GM23338 (cell line): ENCODE measurements around the gene TAAR2. TPM values are rescaled to one million over a fixed set of nuclear protein-coding genes. Genes with fewer than 3 reads are reported as not detected.

Experiments used
- ATAC-seq: fragments of 200-7000 bp; cut with Tn5 transposase; 3 replicates; pipeline ENCODE4 v1.9.1; 2020
- DNase-seq: peaks from one replicate; pipeline ENCODE4 v3.0.0-alpha.2; 2015; ENCODE audit warnings: low spot score
- H2AFZ ChIP-seq: fragments of 200-600 bp; sonication (generic); 2 replicates; pipeline ENCODE4 v1.8.0; 2016; ENCODE audit warnings: antibody characterized with exemption, mild to moderate bottlenecking, moderate library complexity
- H3F3A ChIP-seq: fragments of 200-600 bp; sonication (generic); replicated peaks from 2 replicates; pipeline ENCODE4 v1.8.0; 2017; ENCODE audit warnings: antibody characterized with exemption, mixed run types, low read depth
- H3K27ac ChIP-seq: fragments of 200-600 bp; sonication (generic); 2 replicates; pipeline ENCODE4 v1.6.1; 2016; ENCODE audit warnings: low read depth
- H3K27me3 ChIP-seq: fragments of 200-600 bp; sonication (generic); 2 replicates; pipeline ENCODE4 v1.8.0; 2016; ENCODE audit warnings: mild to moderate bottlenecking, mixed run types, moderate library complexity; ENCODE audit not compliant: insufficient read depth
- H3K36me3 ChIP-seq: fragments of 200-600 bp; sonication (generic); 2 replicates; pipeline ENCODE4 v1.8.0; 2016; ENCODE audit warnings: mild to moderate bottlenecking; ENCODE audit not compliant: insufficient read depth
- H3K4me1 ChIP-seq: fragments of 200-600 bp; sonication (generic); 2 replicates; pipeline ENCODE4 v1.8.0; 2016; ENCODE audit warnings: mild to moderate bottlenecking, moderate library complexity; ENCODE audit not compliant: insufficient read depth
- H3K4me2 ChIP-seq: fragments of 200-600 bp; sonication (generic); 2 replicates; pipeline ENCODE4 v1.7.1; 2017; ENCODE audit warnings: mixed run types
- H3K4me3 ChIP-seq: fragments of 200-600 bp; sonication (generic); 2 replicates; pipeline ENCODE4 v1.6.1; 2016; ENCODE audit warnings: mixed run types
- H3K79me2 ChIP-seq: fragments of 200-600 bp; sonication (generic); replicated peaks from 2 replicates; pipeline ENCODE4 v1.8.0; 2017; ENCODE audit warnings: mild to moderate bottlenecking; ENCODE audit not compliant: insufficient read depth
- H3K9me2 ChIP-seq: fragments of 200-600 bp; sonication (generic); 2 replicates; pipeline ENCODE4 v1.8.0; 2017; ENCODE audit not compliant: insufficient read depth
- H4K20me1 ChIP-seq: fragments of 200-600 bp; sonication (generic); replicated peaks from 2 replicates; pipeline ENCODE4 v1.8.0; 2017; ENCODE audit warnings: mild to moderate bottlenecking; ENCODE audit not compliant: insufficient read depth
- H3K27ac Mint-ChIP-seq: 2 replicates; pipeline ENCODE4 v1.8.0; 2020; ENCODE audit warnings: inconsistent platforms, mild to moderate bottlenecking, moderate library complexity, mixed read lengths
- H3K27me3 Mint-ChIP-seq: 3 replicates; pipeline ENCODE4 v1.8.0; 2022; ENCODE audit warnings: low read depth, mild to moderate bottlenecking, moderate library complexity, mixed read lengths, inconsistent platforms; ENCODE audit not compliant: insufficient read depth, poor library complexity
- H3K36me3 Mint-ChIP-seq: 3 replicates; pipeline ENCODE4 v1.8.0; 2021; ENCODE audit warnings: low read depth, mild to moderate bottlenecking, inconsistent platforms, moderate library complexity, mixed read lengths
- H3K4me1 Mint-ChIP-seq: 3 replicates; pipeline ENCODE4 v1.8.0; 2020; ENCODE audit warnings: mild to moderate bottlenecking, inconsistent platforms, mixed read lengths
- H3K4me3 Mint-ChIP-seq: 3 replicates; pipeline ENCODE4 v1.8.0; 2021; ENCODE audit warnings: moderate library complexity, mild to moderate bottlenecking, inconsistent platforms, mixed read lengths
- H3K9me3 Mint-ChIP-seq: 3 replicates; pipeline ENCODE4 v1.8.0; 2020; ENCODE audit warnings: moderate library complexity, mild to moderate bottlenecking, inconsistent platforms, mixed read lengths
- CTCF ChIP-seq, 2 experiments: fragments of 200-600 bp in 1 of 2; sonication (generic) in 1 of 2; conservative IDR thresholded peaks; 2 replicates each; pipeline versions ENCODE4 v1.5.1 to v1.6.1; 2016 to 2017; ENCODE audit warnings: antibody characterized with exemption in 2 of 2, low read depth in 2 of 2, mild to moderate bottlenecking in 2 of 2, moderate library complexity in 1 of 2
- ETS1 ChIP-seq: IDR thresholded peaks from 2 replicates; pipeline ENCODE4 v1.6.1; 2016; ENCODE audit warnings: antibody characterized with exemption
- EZH2phosphoT487 ChIP-seq: fragments of 200-600 bp; sonication (generic); IDR thresholded peaks from one replicate; pipeline ENCODE4 v1.8.1; 2018; ENCODE audit warnings: antibody characterized with exemption; ENCODE audit not compliant: unreplicated experiment
- NANOG ChIP-seq: IDR thresholded peaks from 2 replicates; pipeline ENCODE4 v1.6.1; 2016; ENCODE audit warnings: antibody characterized with exemption, borderline replicate concordance
- POLR2AphosphoS5 ChIP-seq: IDR thresholded peaks from 2 replicates; pipeline ENCODE4 v1.6.1; 2016; ENCODE audit warnings: antibody characterized with exemption, low read depth
- REST ChIP-seq: IDR thresholded peaks from one replicate; pipeline ENCODE4 v1.6.1; 2018; ENCODE audit warnings: antibody characterized with exemption; ENCODE audit not compliant: unreplicated experiment
- ZNF114 ChIP-seq: fragments of 250-450 bp; sonication (Bioruptor Pico); IDR thresholded peaks from 2 replicates; pipeline ENCODE4 v1.5.0; 2020; ENCODE audit warnings: mild to moderate bottlenecking, moderate library complexity
- ZNF331 ChIP-seq: fragments of 250-450 bp; sonication (Bioruptor Pico); IDR thresholded peaks from 2 replicates; pipeline ENCODE4 v1.5.0; 2020; ENCODE audit warnings: low read depth, mild to moderate bottlenecking, moderate library complexity
- ZNF462 ChIP-seq: fragments of 250-450 bp; sonication (Bioruptor Pico); IDR thresholded peaks from 2 replicates; pipeline ENCODE4 v1.5.0; 2020; ENCODE audit warnings: mild to moderate bottlenecking, moderate library complexity
- polyA plus RNA-seq: library from polyadenylated mRNA; unstranded; fragments of >200 nt; fragmentation: Nextera tagmentation; extraction: Ambion mirVana; gene quantifications from 2 replicates; pipeline ENCODE4 v1.2.1, GENCODE V29; 2016
- total RNA-seq: library from RNA; depleted of rRNA; stranded (reverse); fragments of >200 nt; shearing (Covaris generic); gene quantifications from 2 replicates; pipeline ENCODE4 v1.2.3, GENCODE V29; 2014

The TAAR2 gene
- total and polyA plus RNA-seq, 2 experiments from 2014 or later = not detected

- no peak for TF ChIP-seq ZNF462
- no peak for TF ChIP-seq REST
- TF ChIP-seq EZH2phosphoT487 = no peak
- TF ChIP-seq NANOG = no peak
- no peak for TF ChIP-seq ZNF114 (CRISPR knock-in tag)
- no peak for TF ChIP-seq POLR2AphosphoS5
- TF ChIP-seq CTCF (conservative IDR thresholded peaks at IDR 0.05; ENCODE audit: low read depth in 2 of 2) = no peak
- TF ChIP-seq ETS1 = no peak
- TF ChIP-seq ZNF331 (CRISPR knock-in tag) = no peak
- ATAC-seq (no peak), DNase-seq (no peak)
- H3K9me3 Mint-ChIP-seq = peaks cover 12% of the 10 kb centered on the region; the same call in 2 of the 3 replicates
- H3K27ac Mint-ChIP-seq = no peak overlapping the region
- H3K4me3 Mint-ChIP-seq = no peak overlapping the region
- peaks cover 15% of the 10 kb centered on the region for H3K4me1 Mint-ChIP-seq
- Histone ChIP-seq H3F3A (no peaks in the 10 kb centered on the region), H4K20me1 (no peaks in the 10 kb centered on the region), H3K27me3 (no peaks in the 10 kb centered on the region), H3K4me2 (no peak overlapping the region), H2AFZ (no peak overlapping the region), H3K36me3 (peaks cover 4% of the 10 kb centered on the region), H3K79me2 (no peaks in the 10 kb centered on the region), H3K4me3 (no peak overlapping the region), H3K27ac (no peak overlapping the region), H3K9me2 (peaks cover 3% of the 10 kb centered on the region; the same call in 1 of the 2 replicates), H3K4me1 (peaks cover 12% of the 10 kb centered on the region)
- no peaks in the 10 kb centered on the region for H3K27me3 Mint-ChIP-seq
- H3K36me3 Mint-ChIP-seq = peaks cover 20% of the 10 kb centered on the region
These were observed 37.8 kb upstream of the TAAR2 start for GRCh38 chr6:132661906-132662305.
